IPS-20b (cell line): ENCODE results near the gene TTC39A.

Experiments used
- H3K27ac ChIP-seq: one replicate; pipeline ENCODE4 v1.5.1; 2013; ENCODE audit warnings: low read length
- H3K27me3 ChIP-seq: 2 replicates; pipeline ENCODE4 v1.6.1; 2013; ENCODE audit warnings: mild to moderate bottlenecking, low read length, inconsistent platforms; ENCODE audit not compliant: insufficient read depth
- H3K36me3 ChIP-seq: 2 replicates; pipeline ENCODE4 v1.6.1; 2013; ENCODE audit warnings: low read depth, mild to moderate bottlenecking, inconsistent platforms, low read length, moderate library complexity; ENCODE audit not compliant: insufficient read depth
- H3K4me1 ChIP-seq: 2 replicates; pipeline ENCODE4 v1.6.1; 2013; ENCODE audit warnings: mild to moderate bottlenecking, control low read depth, inconsistent platforms, low read length, moderate library complexity; ENCODE audit not compliant: insufficient read depth
- H3K4me3 ChIP-seq: 2 replicates; pipeline ENCODE4 v1.5.1; 2013; ENCODE audit warnings: mild to moderate bottlenecking, low read length, inconsistent platforms
- H3K9ac ChIP-seq: 2 replicates; pipeline ENCODE4 v1.6.1; 2013; ENCODE audit warnings: low read depth, mild to moderate bottlenecking, inconsistent platforms, low read length, moderate library complexity
- H3K9me3 ChIP-seq: 2 replicates; pipeline ENCODE4 v1.6.1; 2013; ENCODE audit warnings: mild to moderate bottlenecking, low read depth, low read length, inconsistent platforms; ENCODE audit not compliant: insufficient read depth

The TTC39A gene

DNA sequence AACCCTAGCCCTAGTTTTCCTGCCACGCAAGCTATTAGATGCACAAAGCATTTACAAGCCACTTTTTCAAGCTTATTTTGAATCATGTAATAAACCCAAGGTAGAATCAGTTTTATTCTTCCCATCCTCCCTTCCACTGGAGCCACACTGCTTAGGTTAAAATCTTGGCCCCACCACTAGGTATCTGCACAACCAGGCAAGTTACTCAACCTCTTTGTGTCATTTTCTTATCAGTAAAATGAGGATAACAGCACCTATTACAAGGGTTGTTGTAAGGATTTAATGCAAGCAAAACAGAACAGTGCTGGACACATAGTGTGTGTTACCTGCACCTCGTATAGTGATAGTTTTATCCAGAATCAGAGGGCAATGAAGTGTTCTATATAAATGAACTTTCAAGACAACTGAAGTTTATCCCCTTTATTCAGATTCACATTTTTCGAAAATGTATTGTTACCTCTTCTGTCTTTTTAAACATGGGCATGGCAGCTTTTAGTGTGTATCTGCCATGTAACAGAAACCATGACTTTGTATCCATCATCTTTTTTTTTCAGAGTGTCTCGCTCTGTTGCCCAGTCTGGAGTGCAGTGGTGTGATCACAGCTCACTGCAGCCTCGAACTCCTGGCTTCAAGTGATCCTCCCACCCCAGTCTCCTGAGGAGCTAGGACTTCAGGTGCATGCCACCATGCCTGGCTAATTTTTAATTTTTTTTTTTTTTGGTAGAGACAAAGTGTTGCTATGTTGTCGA is 17.2 kb upstream of the TTC39A start:
- Histone ChIP-seq H3K4me3 (no peak overlapping the region), H3K36me3 (no peaks in the 10 kb centered on the region), H3K4me1 (no peaks in the 10 kb centered on the region), H3K9me3 (no peaks in the 10 kb centered on the region), H3K9ac (no peak overlapping the region), H3K27ac (no peak overlapping the region), H3K27me3 (peaks cover 38% of the 10 kb centered on the region)

DNA sequence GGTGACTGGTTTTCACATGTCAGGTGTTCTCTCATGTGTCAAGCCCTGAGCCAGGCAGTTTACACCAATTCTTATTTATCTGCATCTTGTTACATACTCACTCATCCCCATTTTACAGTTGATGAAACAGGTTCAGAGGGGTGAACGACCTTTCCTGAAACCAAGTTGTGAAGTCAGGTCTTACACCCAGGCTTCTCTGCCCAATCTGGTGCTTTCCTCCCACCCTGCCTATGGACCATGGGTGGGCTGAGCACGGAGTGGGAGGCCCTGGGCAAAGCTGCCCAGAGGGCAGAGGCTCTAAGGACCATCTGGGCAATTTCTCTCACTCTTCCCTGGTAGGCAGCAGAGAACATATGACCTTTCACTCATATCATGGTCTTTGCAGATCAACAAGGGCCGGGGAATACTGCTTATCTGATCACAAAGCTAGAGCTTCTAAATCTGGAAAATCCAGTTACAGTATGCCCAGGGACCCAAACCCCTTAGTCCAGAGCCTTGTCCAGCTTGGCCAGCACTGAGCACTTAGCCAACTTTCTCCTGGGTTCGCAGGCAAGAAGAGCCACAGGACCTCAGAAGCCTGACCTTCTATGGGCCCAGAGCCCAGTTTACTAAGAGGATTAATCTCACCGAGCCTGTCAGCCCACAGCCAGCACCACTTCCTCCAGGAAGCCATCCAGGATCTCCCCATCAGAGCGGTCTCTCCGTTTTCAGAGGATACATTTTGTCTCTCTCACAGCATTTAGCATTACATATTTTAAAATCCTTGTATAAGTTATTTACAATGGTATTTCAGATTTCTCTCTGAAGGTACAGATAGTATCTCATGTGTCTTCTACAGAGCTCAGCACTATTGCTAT is 16.0 kb upstream of the TTC39A start:
- peaks cover 43% of the 10 kb centered on the region for H3K27me3 ChIP-seq
- H3K27ac ChIP-seq = no peak overlapping the region
- no peaks in the 10 kb centered on the region for H3K4me1 ChIP-seq
- no peaks in the 10 kb centered on the region for H3K9me3 ChIP-seq
- H3K4me3 ChIP-seq = no peak overlapping the region
- H3K36me3 ChIP-seq = no peaks in the 10 kb centered on the region
- no peak overlapping the region for H3K9ac ChIP-seq

DNA sequence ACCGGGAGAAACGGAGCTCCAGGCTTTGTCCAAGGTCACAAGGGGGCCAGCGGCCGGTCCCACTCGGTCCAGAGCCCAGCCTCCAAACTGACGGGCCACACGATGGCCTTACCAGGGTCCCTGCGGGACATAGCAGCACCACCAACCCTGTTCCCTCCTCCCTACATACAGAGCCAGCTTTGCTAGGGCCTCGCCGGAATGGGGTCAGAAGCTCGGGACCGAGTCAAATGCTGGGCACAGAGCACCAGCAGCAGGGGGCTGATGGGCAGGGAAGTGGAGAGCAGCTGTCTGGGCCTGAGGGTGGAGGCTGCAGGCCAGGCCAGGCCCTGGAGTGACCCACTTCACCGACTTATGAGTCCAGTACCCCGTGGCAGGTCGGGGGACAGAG is 14.9 kb upstream of the TTC39A start:
- Histone ChIP-seq H3K27me3 (peaks cover 43% of the 10 kb centered on the region), H3K36me3 (no peaks in the 10 kb centered on the region), H3K4me1 (no peaks in the 10 kb centered on the region)

DNA sequence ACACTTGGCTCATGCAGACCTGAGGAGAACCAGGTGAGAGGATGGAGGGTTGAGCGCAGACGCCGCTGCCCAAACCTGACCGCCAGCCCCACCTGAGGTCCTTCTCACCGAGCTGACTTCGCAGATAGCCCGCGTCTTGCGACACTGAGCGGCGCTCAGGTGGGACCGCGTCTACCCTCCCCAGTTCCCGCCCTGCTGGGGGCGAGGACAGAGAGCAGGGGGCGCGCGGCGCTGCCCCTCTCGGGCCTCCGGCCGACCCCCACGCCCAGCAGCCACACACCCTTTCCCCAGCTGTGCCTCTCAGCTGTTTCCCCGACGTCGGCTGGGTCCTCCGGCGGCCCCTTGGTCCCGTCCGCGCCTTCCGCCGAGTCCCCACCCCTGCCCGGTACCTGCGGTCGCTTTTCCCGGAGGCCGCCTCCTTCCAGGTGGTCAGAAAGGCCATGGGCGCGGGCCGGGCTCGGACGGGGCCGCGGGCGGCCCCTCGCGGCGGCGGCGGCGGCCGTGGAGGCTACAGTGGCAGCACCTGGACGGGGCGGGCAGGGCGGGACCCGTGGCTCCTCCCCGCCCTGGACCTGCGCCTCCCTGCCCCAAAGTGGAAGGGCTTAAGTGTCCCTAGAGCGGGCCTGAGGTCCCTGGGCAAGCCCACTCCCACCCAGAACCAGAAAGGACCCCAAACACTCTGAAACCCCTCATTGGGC is 14.4 kb upstream of the TTC39A start:
- H3K27me3 ChIP-seq = peaks cover 43% of the 10 kb centered on the region
- H3K4me1 ChIP-seq = no peaks in the 10 kb centered on the region
- H3K9me3 ChIP-seq = no peaks in the 10 kb centered on the region
- H3K36me3 ChIP-seq = no peaks in the 10 kb centered on the region
- H3K9ac ChIP-seq = peak overlapping the region; percentile 52; the same call in 1 of the 2 replicates
- H3K4me3 ChIP-seq = peak overlapping the region; percentile 65
- no peak overlapping the region for H3K27ac ChIP-seq

More for the DNA sequence above, 14.9 kb upstream of the TTC39A start:
- Histone ChIP-seq H3K9me3 (no peaks in the 10 kb centered on the region), H3K9ac (no peak overlapping the region), H3K27ac (no peak overlapping the region), H3K4me3 (peak overlapping the region; percentile 65; the same call in 1 of the 2 replicates)

DNA sequence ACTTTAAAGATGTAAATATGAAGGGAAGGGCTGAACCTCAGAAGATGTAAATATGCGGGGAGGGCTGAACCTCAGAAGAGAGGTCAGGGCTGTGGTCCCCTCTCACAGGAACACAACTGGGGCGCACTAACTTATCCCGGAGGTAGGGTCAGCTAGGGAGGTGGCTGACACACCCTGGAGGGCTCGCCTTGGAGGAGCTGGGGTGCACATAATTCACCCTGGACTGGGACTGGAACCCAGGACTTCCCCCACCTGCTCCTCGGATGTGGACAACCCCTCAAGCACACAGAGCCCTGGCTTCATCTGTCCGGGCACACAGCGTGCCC is 13.9 kb upstream of the TTC39A start:
- Histone ChIP-seq H3K27ac (no peak overlapping the region), H3K9me3 (no peaks in the 10 kb centered on the region), H3K36me3 (no peaks in the 10 kb centered on the region), H3K27me3 (peaks cover 43% of the 10 kb centered on the region), H3K4me3 (peak overlapping the region; percentile 65), H3K4me1 (no peaks in the 10 kb centered on the region), H3K9ac (peak overlapping the region; percentile 52; the same call in 1 of the 2 replicates)

DNA sequence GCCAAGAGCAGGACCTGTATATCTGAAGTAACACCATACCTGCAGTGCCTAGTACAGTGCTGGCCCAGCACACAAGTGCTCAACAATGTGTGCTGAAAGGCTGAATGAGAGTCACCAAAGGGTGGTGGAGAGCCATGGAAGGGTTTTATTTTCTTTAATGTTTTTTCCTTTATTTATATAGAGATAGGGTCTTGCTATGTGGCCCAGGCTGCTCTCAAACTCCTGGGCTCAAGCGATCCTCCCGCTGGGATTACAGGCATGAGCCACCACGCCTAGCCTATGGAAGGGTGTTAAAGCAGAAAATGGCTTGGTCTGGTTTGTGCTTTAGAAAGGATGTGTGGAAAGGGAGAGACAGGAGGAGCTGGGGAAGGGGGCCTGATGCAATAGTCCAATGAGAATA is 13.3 kb upstream of the TTC39A start:
- Histone ChIP-seq H3K9ac (no peak overlapping the region), H3K9me3 (no peaks in the 10 kb centered on the region), H3K4me1 (no peaks in the 10 kb centered on the region), H3K4me3 (no peak overlapping the region), H3K36me3 (no peaks in the 10 kb centered on the region), H3K27ac (no peak overlapping the region), H3K27me3 (peaks cover 43% of the 10 kb centered on the region)

DNA sequence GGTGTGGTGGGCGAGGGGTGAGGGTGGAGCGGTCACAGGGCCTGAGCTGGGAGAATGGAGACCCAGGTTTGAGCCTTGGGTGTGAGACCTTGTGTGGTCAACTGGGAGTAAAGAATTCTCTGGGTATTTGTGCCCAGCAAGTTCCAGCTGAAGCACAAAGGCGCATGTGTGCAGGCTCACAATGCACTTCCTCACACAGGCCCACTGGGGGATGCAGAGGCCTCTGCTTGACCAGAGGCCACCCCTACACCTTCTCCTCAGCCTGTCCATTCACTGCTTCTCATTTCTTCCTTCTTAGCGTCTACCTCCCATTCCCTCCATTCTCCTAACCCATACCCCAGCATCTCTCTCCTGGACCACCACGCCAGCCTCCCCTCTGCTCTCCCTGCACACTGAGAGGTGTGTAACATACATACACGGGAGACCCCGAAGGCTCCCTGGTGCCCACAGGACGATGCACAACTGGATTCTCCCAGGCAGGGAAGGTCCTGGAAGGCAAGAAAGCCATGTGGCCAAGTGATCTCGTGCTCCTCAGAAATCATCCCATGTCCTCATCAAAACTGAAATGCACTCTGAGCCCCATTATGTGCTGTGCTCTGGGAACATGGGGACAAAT is 12.3 kb upstream of the TTC39A start:
- Histone ChIP-seq H3K4me1 (no peaks in the 10 kb centered on the region), H3K36me3 (no peaks in the 10 kb centered on the region), H3K4me3 (no peak overlapping the region), H3K27me3 (peaks cover 43% of the 10 kb centered on the region), H3K9me3 (no peaks in the 10 kb centered on the region), H3K9ac (no peak overlapping the region), H3K27ac (no peak overlapping the region)

DNA sequence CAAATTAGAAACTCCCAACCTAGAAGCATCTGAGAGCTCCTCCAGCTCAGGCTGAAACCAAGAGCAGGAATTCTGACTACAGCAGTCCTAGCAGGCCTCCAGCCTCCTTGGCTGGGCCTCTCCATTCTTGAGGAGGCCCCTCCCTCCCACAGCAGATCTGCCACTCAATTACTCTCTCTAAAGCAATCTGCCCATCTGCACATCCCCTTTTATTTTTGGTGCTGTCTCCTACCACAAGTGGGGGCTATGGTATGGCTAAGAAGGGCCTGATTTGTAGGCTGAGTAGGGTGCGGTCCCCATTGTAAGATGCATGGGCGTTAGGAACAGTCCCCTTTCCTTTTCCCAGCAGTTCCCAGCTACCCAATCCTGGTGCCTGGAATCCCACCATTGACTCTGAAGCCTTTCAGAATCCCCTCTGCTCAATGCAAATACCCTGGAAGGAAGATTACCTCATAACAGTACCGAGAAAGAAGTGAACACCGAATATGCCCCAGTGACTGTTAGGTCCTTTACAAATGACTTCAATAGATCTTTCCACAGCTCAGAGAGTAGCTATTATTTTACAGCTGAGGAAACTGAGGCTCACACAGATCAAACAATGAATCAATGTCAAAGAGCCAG is 11.6 kb upstream of the TTC39A start:
- Histone ChIP-seq H3K27ac (no peak overlapping the region), H3K36me3 (no peaks in the 10 kb centered on the region), H3K9ac (no peak overlapping the region), H3K4me1 (no peaks in the 10 kb centered on the region), H3K27me3 (peaks cover 43% of the 10 kb centered on the region), H3K4me3 (no peak overlapping the region), H3K9me3 (no peaks in the 10 kb centered on the region)

DNA sequence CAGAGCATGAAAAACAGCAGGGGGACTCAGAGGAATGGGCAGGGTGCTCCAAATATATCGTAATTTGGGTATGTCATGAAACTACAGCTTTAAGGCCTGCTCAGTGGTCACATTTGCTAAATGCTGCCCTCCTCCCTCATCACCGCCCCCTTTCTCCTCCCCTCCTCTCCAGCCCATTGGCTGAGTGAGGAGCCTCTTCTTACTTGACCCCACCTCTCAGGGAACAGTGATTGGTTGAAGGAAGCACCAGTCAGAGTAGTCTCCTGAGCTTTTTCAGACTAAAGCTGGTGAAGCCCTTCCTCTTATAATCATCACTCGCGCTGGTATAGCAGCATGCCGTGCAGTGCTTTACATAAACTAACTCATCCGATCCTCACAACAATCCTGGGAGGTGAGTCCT is 10.0 kb upstream of the TTC39A start:
- Histone ChIP-seq H3K36me3 (no peaks in the 10 kb centered on the region), H3K4me1 (no peaks in the 10 kb centered on the region), H3K27me3 (peaks cover 32% of the 10 kb centered on the region), H3K9me3 (no peaks in the 10 kb centered on the region), H3K9ac (no peak overlapping the region), H3K27ac (no peak overlapping the region), H3K4me3 (no peak overlapping the region)

DNA sequence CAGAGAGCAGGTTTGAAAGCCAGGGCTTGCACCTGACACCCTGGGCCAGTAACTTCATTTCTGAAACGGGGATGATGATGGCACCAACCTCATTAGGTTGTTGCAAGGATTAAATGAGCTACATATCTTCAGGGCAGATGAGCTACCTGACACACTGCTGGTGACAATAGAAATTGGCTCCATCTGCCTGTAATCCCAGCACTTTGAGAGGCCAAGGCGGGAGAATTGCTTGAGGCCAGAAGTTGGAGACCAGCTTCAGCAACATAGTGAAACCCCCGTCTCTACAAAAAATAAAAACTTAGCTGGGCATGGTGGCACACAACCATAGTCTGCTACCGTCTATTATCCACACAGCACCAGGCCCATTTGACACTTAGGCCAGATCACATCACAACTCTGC is 6.3 kb upstream of the TTC39A start:
- peaks cover 5% of the 10 kb centered on the region; the same call in 1 of the 2 replicates for H3K27me3 ChIP-seq
- no peak overlapping the region for H3K4me3 ChIP-seq
- no peaks in the 10 kb centered on the region for H3K36me3 ChIP-seq
- no peak overlapping the region for H3K9ac ChIP-seq
- no peak overlapping the region for H3K27ac ChIP-seq
- H3K9me3 ChIP-seq = no peaks in the 10 kb centered on the region
- peaks cover 2% of the 10 kb centered on the region; the same call in 1 of the 2 replicates for H3K4me1 ChIP-seq

DNA sequence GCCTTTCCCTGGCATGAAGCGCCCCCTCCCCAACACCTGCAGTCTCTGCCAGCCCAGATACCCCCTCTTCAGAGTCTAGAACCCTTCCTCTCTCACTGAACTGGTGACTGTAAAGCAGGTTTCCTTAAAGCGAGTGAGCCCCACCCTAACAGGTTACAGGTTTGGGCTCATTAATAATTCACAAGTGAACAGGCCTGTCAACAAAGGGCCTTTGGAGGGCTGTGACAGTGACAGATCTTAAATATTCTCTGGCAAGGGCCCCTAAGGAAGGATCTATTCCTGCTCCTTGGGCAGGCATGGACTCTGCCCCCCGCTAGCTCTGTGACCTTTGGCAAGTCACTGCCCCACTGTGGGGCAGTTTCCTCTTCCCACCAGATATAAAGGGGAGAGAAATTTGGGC is 5.6 kb upstream of the TTC39A start:
- Histone ChIP-seq H3K27me3 (peaks cover 12% of the 10 kb centered on the region; the same call in 1 of the 2 replicates), H3K36me3 (no peaks in the 10 kb centered on the region), H3K4me1 (peaks cover 9% of the 10 kb centered on the region; the same call in 1 of the 2 replicates), H3K9me3 (no peaks in the 10 kb centered on the region), H3K4me3 (no peak overlapping the region), H3K27ac (no peak overlapping the region), H3K9ac (no peak overlapping the region)
